HG03196 (cell line): ENCODE results near the gene METTL8.
A peak's percentile ranks its signal among the peaks of the same experiment; 100 is the strongest.

Experiments used
- ATAC-seq: cut with Tn5 transposase; IDR thresholded peaks from one replicate; pipeline ENCODE4 v1.9.1; 2021; ENCODE audit not compliant: unreplicated experiment

The METTL8 gene

GRCh38 chr2:171433763-171434012, at the start of gene METTL8:
Gene METTL8, minus strand, starts transcription at chr2:171433990. Its CDS starts 41,805 bp downstream, at chr2:171392185.
- ATAC-seq, result no peak

DNA sequence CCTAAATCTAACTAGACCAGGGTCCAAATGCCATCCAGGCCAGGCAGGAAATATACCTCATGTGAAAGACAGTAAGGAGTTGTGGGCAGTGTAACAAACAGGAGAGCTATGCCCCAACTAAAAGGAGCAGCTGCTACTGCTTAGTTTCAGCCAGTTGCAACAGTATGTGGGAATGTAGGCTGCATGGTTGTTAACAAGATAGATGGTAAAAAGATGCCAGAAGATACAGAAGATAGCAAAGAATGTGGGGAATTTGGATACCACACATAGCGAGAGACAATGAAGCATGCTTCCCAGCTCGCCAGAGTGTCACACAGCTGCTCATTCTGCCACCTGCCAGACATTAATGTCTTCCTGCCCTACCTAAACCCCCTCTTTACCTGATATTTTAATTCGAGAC, 49.1 kb upstream of the METTL8 start:
- no peak for ATAC-seq

DNA sequence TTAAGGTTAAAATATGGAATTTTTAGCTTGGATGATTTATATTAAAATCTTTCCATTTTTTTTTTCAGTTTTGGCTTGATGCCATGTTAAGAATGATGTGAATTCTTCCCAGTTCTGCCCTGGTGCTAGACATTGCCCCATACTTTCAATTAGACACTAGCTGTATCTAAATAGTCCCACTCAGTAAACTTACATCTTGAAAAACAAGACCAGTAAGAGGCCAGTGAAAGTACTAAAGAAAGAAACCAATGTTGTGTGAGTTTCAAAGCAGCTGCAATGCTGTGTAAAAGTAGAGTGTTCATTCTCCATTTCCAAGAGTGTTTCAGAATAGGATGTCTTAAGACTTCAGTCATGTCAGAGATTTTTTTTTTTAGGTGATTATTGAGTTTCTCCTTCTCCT, 48.5 kb upstream of the METTL8 start:
- no peak for ATAC-seq

DNA sequence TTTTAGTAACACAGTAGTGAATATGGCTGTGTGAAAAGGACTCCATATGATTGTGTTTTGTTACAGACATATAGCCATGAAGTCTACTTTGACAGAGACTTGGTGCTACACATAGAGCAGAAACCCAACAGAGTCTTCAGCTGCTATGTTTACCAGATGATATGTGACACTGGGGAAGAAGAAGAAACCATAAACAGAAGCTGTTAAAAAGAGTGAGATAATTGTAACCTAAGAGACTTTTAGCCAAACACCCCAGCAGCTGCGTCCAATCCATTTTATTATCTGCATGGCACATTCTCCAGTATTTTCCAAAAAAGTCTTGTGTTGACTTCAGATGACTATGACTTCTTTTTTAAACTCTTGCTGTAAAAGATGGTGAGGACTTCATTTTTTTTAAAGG, 47.1 kb upstream of the METTL8 start:
- ATAC-seq, result no peak

DNA sequence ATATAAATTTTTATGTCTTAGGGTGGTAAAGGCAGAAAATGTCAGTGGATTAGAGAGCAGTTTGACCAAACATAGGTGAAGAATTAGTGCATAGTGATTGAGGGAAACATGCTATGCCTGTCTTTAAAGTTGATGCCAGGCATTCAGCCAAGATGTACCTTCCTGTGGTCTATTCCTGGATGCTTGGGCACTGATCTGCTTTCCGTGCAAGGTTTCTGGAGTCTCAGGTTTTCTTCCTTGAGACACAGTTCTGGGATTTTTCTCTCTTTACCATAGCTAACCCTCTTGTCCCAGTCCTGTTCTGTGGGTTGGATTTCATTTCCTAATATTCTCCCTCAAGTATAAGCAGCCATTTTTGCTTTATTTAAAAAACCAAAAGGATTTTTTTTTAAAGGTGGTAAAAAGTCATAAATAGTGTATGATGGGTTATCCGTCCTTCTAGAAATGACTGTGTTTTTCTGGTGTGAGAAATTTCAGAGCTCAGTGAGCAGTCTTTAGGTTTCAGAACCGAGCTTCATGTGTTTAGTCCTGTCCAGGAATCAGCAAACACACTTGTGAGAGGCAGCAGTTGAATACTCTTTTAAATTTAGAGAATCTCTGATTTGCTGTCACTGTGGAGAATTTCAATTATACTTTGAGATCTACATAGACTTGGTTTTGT, 45.5 kb upstream of the METTL8 start:
- no peak for ATAC-seq

DNA sequence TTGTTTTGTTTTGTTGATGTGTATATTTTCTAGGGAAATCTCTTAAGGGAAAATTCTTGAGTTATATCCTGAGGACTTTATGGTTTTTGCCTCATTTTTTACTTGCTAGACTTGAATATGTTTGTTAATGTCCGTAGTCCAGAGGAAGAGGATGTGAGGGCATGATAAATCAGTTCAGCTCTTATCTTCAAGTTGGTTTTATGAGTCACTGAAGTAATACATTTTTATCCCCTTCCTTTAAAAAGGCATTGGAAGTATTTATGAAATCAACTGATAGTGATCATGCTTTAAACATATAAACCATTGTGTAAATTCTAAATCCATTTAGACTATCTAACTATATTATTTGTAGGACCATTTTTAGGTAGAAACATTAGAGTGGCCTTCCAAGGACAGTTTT, 44.6 kb upstream of the METTL8 start:
- no peak for ATAC-seq

DNA sequence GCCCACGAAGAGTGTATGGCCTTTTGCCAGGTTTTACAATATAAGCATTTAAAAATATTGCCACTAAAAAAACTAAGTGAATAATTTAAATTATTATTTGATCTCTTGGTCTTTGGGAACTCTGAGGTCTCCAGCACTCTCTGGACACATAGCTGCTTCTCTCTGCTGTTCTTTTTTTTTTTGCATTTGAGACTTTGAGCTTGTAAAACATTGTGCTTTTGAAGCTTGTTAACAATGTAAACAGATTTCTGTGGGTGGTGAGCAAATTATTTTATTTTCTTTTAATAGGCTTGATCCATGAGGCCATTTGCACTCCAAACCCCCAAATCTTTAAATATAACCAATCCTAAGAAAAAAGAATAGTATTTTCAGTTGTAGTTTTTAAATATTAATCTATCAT, 42.2 kb upstream of the METTL8 start:
- no peak for ATAC-seq

DNA sequence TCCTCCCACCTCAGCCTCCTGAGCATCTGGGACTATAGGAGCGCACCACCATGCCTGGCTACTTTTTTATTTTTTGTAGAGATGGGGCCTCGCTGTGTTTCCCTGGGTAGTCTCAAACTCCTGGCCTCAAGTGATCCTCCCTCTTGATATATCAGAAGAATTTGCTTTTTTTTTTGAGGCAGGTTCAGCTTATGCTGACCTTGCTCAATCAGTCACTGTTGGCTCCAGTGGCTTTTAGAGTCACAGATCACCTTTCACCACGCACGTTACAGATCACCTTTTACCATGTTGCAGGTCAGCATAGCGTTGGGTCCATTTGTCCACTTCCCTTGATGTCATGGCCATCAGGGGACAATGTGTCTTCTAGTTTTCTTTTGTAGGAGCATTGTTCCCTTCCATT, 36.3 kb upstream of the METTL8 start:
- no peak for ATAC-seq

GRCh38 chr2:171469176-171469575, 35.4 kb upstream of the METTL8 start:
- no peak for ATAC-seq

GRCh38 chr2:171460537-171460936, 26.7 kb upstream of the METTL8 start:
- ATAC-seq, result no peak

DNA sequence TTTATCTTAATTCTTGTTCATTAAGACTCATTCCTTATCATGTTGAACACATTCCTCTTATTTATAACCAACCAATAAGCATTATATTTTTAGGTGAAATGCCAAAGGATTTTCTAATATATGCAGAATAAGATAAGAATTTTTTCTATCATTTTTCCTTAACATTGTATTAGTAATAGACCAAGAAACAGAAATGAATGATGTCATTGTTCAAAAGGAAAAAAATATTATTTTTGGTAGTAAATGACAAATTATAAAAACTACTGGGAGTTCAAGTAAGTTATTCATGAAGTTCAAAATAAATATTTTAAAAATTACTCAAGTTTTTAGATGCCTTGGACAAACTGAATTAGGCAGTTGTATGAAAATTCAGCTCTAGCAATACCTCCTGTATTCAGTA, 25.7 kb upstream of the METTL8 start:
- no peak for ATAC-seq

DNA sequence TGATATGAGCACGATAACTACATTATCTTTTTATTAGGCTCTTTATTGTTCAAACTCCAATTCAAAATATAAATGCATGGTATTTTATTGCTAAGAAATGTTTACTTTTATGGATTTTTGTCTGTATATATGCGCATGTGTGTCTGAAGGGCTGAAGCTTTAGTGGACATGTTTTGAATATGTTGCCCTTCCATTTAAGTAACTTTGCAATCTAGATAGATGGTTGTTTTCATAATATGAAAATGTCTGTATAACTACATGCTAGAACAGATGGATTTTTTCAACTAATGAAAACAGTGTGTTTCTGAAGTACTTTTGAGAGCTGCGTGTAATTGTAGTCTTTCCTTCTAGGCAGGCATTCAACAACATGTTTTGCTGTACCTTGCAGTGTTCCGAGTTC, 19.0 kb upstream of the METTL8 start:
- ATAC-seq, result no peak

DNA sequence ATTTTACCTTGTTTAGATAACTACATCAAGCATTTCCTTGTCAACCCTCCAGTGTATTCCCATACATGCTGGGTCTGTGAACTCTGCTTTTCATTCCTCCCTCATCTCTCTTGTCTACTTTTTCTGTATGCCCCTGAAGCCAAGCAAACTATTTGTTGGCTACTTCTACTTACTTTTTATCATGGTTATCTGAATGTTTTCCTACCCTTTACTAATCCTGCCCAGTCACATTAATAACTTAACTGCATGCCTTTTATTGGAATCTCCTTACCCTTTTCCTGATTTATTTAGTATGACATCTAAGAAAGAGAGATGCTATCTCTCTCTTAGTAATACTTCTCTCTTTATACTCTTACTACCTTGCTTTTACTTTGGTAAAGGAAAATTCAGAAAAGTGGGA, 17.3 kb upstream of the METTL8 start:
- no peak for ATAC-seq

- ATAC-seq, result no peak
Observed at GRCh38 chr2:171447675-171448074, 13.9 kb upstream of the METTL8 start.

DNA sequence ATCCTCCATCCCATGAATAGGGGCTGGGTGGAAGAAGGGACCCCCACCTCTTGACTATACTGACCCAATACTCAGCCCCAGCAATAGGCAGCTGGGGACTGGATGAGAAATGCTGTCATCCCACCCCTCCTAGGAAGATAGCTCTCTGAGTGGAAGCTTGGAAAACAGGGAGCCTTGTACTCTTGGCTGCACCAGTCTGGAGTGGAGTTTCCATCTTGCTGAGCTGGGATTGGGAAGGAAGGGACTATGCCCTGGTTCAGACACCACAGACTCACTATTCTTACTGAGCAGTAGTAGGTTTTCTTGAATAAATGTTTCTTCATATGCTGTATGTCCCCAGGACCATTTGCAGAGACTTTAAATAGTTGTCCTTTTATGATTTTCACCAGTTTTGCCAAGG, 7.7 kb upstream of the METTL8 start:
- no peak for ATAC-seq

DNA sequence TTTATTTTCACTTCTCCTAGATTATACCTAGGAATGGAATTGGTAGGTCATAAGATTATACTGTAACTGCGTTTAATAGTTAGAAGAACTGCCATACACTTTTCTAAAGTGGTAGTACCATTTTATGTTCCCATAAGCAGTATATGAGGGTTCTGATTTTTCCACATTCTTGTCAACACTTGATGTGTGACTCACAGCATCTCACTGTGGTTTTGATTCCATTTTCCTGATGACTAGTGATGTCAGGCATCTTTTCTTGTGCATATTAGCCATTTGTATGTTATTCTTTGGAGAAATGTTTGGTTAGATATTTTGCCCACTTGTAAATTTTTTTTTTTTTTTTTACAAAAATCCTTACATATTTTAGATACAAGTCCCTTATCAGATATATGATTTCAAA, 2.5 kb upstream of the METTL8 start:
- no peak for ATAC-seq

DNA sequence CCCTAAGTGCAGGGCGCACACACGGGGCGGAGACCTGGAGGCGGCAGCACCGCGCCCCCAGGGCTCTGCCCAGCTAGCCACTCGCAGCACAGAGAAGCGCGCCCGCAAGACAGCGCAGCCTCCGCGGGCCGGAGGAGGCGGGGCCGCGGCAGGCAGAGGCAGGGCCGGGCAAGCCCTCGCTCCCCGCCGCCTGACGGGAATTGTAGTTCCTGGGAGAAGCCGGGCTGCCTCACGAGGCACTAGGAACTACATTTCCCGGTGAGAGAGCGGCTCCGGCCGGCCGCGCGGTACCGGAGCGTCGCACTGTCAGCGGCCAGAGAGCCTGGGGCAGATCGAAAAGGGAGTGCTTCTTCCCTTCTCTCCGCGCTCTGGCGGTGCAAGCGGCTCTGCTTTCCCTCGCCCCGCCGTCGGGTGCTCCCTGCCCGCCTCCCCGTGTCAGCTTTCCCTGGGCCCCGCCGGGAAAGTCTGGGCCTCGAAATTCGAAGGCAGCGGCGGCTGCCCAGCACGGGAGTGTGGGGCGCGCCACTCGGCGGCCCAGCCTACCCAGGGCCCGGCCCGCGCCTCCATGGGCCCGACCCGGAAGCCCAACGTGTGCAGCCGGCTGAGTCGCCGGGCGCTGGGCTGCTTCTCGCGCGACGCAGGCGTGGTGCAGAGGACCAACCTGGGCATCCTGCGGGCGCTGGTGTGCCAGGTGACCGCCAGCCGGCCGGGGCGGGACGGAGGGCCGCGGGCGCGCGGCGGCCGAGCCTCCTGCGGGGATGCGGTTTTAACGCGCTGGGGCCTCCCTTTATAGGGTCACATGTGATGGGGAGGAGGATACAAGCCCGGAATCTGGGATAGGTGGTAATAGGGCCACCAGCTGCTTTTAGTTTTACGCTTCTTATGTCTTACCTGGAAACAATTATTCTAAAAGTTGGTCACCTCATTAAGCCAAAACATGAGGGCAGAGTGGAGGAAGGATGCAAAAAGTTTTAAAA, 511 bp upstream of the METTL8 start, which contains the start of gene DCAF17:
Gene DCAF17, plus strand, starts transcription at position 214 of the 977 bp plus-strand sequence. Its CDS starts 352 bp downstream, at position 566.
- ATAC-seq, result peak; percentile 94

DNA sequence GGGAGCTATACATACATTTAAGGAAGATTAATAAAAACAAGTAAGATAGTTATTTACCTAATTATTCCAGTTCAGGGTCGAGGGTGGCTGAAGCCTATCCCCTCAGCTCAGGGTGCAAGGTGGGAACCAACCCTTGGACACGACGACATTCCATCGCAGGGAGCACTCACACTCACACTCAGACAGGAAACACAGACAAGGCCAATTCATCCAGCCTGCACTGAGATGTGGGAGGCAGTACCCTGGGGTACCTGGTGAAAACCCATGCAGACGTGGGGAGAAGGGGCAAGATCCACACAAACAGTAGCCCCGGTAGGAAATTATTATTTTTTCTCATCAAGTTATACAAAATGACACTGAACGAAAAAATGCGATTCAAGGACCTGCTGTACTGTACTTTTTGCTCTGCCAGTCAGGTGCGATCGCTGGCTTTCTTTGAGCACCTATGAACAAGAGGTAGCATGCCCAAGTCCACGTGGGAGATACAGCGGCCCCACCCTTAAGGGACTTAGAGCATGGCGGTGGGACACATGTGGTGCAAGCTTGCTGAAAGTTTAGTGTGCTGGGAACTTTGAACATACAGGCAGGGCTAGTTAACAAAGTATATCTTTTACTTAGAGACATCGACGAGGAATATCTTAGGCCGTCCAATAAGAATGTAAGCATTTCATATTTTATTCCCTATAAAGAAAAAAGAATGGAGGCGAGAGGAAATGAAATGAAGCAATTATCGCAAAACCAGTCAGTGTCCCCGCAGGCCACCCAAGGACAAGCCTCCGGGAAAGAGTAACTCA, 624 bp downstream of the METTL8 start:
- ATAC-seq, result no peak

- ATAC-seq, result no peak
Observed at GRCh38 chr2:171432206-171432968, 1.4 kb downstream of the METTL8 start.

DNA sequence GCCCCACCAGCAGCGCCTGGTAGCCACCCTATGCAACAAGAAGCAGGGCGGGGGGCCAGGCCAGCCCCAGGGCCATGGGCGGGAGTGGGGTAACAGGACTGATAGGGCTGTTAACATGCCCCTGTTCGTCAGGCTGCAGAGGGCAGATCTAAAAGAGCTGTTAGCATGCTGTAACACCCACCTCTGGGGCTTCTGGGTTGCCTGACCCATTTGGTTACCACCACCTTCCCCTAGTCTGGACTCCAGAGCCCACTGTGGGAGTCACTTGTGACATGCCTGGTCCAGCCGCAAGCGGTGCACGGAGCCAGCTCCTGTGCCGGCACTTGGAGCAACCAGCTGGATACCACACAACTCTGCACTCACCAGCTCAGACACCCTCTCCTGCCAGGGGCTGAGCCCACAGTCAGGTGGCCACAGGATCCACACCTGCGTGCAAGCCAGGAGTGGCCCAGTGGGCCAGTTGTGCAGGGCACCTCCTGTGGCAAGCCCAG, 2.1 kb downstream of the METTL8 start:
- no peak for ATAC-seq
